BJ (cell line): ENCODE results near the gene CCNK. TPM values are rescaled to one million over a fixed set of nuclear protein-coding genes. Genes with fewer than 3 reads are reported as not detected.

Source experiments
- CTCF ChIA-PET: fragments of 350-600 bp; formaldehyde crosslinking; extraction: SDS; loops from one replicate; lab custom pipeline; 2021; ENCODE audit warnings: antibody characterized with exemption, inconsistent platforms; lab: Yijun Ruan, JAX
- POLR2A ChIA-PET: fragments of 300-600 bp; sonication (Branson Sonifier 250); formaldehyde crosslinking; extraction: SDS; loops from one replicate; lab custom pipeline; 2021; ENCODE audit warnings: antibody characterized with exemption; lab: Charles Lee
- DNase-seq: peaks from one replicate; pipeline ENCODE4 v3.0.0-alpha.2; 2011; ENCODE audit warnings: low read depth
- H3K27me3 ChIP-seq: 2 replicates; pipeline ENCODE4 v1.6.0; 2011; ENCODE audit warnings: low read length; ENCODE audit not compliant: control insufficient read depth, insufficient read depth
- H3K36me3 ChIP-seq: 2 replicates; pipeline ENCODE4 v1.5.1; 2011; ENCODE audit warnings: low read length; ENCODE audit not compliant: control insufficient read depth, insufficient read depth
- H3K4me3 ChIP-seq: 2 replicates; pipeline ENCODE4 v1.5.1; 2011; ENCODE audit warnings: low read depth, mild to moderate bottlenecking, control low read depth, low read length
- CTCF ChIP-seq: IDR thresholded peaks from 2 replicates; pipeline ENCODE4 v1.5.1; 2011; ENCODE audit warnings: low read depth, mild to moderate bottlenecking, control low read depth, inconsistent platforms, low read length, moderate library complexity; ENCODE audit not compliant: insufficient read depth
- polyA plus RNA-seq: library from polyadenylated mRNA; depleted of rRNA; stranded (reverse); fragments of >200 nt; gene quantifications from 2 replicates; pipeline ENCODE4 v1.2.3, GENCODE V29; 2011

Gene CCNK
- polyA plus RNA-seq, 1 experiment: 11.0 TPM

GRCh38 chr14:99463974-99464373, 17.2 kb upstream of the CCNK start:
- DNase-seq: no peak
- no peaks in the 10 kb centered on the region for H3K27me3 ChIP-seq
- CTCF ChIA-PET: no interaction called here
- POLR2A ChIA-PET: no interaction called here
- no peak for TF ChIP-seq CTCF
- H3K4me3 ChIP-seq: no peak overlapping the region
- H3K36me3 ChIP-seq: peaks cover 7% of the 10 kb centered on the region

GRCh38 chr14:99465288-99465687, 15.9 kb upstream of the CCNK start:
- no peak for TF ChIP-seq CTCF
- ChIA-PET CTCF (interaction anchor here (1.1 to 1.4 kb wide), 2 partner anchors 72 to 74 kb away, joined by 3 read pairs; no protein-coding TSS in a partner anchor), POLR2A (no interaction called here)
- DNase-seq: no peak
- Histone ChIP-seq H3K4me3 (no peak overlapping the region), H3K36me3 (peaks cover 7% of the 10 kb centered on the region), H3K27me3 (no peaks in the 10 kb centered on the region)

GRCh38 chr14:99466758-99467157, 14.5 kb upstream of the CCNK start:
- Histone ChIP-seq H3K27me3 (no peaks in the 10 kb centered on the region), H3K4me3 (no peak overlapping the region), H3K36me3 (peaks cover 4% of the 10 kb centered on the region; the same call in 1 of the 2 replicates)
- ChIA-PET POLR2A (no interaction called here), CTCF (no interaction called here)
- TF ChIP-seq CTCF: no peak
- no peak for DNase-seq

GRCh38 chr14:99467336-99468078, 13.7 kb upstream of the CCNK start:
- Histone ChIP-seq H3K36me3 (peaks cover 4% of the 10 kb centered on the region; the same call in 1 of the 2 replicates), H3K4me3 (no peak overlapping the region), H3K27me3 (no peaks in the 10 kb centered on the region)
- no peak for TF ChIP-seq CTCF
- ChIA-PET CTCF (interaction anchor here (0.6 kb wide), 1 partner anchor 1369 kb away, joined by 3 read pairs; no protein-coding TSS in a partner anchor), POLR2A (no interaction called here)
- DNase-seq: no peak

- Histone ChIP-seq H3K4me3 (no peak overlapping the region), H3K27me3 (no peaks in the 10 kb centered on the region), H3K36me3 (peaks cover 4% of the 10 kb centered on the region; the same call in 1 of the 2 replicates)
- no peak for DNase-seq
- ChIA-PET POLR2A (no interaction called here), CTCF (no interaction called here)
- TF ChIP-seq CTCF: no peak
Observed at GRCh38 chr14:99468081-99468480, 13.1 kb upstream of the CCNK start.
